ENCODE data around the gene HOTAIR.

- no peak for TF ChIP-seq EZH2 (optimal IDR thresholded peaks at IDR 0.05; ENCODE audit: low read depth, low read length)
- no peak for TF ChIP-seq CTCF (IDR thresholded peaks at IDR 0.05; ENCODE audit: low read length)
- 0 out of 2 replicates have a peak, but pooled peaks have one; percentile 14 for TF ChIP-seq EZH2phosphoT487 (IDR thresholded peaks at IDR 0.05; ENCODE audit: low read length)
These were observed 10.4 kb downstream of the HOTAIR start for GRCh38 chr12:53964315-53964713.

Measured in MM.1S (cell line).